Measurements from ENCODE around the gene TMEM161A.

TMEM161A gene

DNA sequence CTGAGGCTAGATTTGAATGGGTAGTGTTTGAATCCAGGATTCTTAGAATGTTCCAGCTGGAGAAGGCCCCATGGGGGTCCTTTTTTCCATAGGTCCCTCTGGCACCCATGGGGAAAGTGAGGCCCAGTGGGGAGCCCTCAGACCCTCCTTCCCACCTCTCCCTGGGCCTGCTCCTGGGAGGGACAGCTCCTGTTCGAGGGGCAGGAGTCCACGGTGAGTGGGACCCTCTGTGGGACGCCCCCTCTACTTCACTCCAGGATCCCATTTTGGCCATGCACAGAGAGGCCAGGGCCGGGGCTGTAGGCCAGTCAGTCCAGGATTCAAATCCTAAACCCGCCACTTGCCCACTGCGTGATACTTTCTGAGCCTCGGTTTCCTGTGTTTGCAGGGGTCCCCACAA lies 24.2 kb upstream of the TMEM161A start:
- H3K4me3 ChIP-seq (ENCODE audit: low read length) = no peak overlapping the region
- no peak for TF ChIP-seq CTCF (conservative IDR thresholded peaks at IDR 0.05; ENCODE audit: low read length)
- no peak for DNase-seq (ENCODE audit: low read depth)

DNA sequence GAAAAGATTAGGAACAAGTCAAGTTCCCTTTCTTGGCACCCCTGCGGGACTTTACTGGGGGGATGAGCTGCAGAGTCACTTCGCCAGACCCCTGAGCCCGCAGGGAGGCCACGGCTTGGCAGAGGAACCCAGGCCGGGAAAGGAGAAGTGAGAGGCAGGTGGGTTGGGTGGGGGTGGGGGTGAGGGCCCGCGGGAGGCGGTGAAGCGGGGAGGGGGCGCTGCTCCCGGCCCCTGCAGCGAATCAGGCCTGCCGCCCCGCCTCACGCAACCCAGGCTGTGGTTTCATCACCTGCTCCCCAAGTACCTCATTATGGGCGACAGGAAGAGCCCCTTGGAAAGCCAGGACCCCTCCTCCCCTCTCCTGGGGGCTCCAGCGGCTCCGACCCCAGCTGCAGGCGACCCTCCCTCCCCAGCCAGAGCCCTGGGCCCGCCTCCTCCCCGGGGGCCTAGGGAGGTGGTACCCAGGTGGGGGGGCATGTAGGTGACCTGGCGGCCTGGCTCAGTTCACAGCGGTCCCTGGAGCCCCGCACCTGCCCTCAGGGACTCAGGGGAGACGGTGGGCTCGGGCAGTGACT lies 22.3 kb upstream of the TMEM161A start:
- no peak overlapping the region for H3K4me3 ChIP-seq (ENCODE audit: low read length)
- no peak for TF ChIP-seq CTCF (conservative IDR thresholded peaks at IDR 0.05; ENCODE audit: low read length)
- no peak for DNase-seq (ENCODE audit: low read depth)

GRCh38 chr19:19159534-19159933 lies 21.3 kb upstream of the TMEM161A start:
- DNase-seq (ENCODE audit: low read depth) = no peak
- no peak for TF ChIP-seq CTCF (conservative IDR thresholded peaks at IDR 0.05; ENCODE audit: low read length)
- no peak overlapping the region for H3K4me3 ChIP-seq (ENCODE audit: low read length)

GRCh38 chr19:19157808-19158207 lies 19.5 kb upstream of the TMEM161A start:
- TF ChIP-seq CTCF (conservative IDR thresholded peaks at IDR 0.05; ENCODE audit: low read length) = no peak
- no peak for DNase-seq (ENCODE audit: low read depth)
- no peak overlapping the region for H3K4me3 ChIP-seq (ENCODE audit: low read length)

DNA sequence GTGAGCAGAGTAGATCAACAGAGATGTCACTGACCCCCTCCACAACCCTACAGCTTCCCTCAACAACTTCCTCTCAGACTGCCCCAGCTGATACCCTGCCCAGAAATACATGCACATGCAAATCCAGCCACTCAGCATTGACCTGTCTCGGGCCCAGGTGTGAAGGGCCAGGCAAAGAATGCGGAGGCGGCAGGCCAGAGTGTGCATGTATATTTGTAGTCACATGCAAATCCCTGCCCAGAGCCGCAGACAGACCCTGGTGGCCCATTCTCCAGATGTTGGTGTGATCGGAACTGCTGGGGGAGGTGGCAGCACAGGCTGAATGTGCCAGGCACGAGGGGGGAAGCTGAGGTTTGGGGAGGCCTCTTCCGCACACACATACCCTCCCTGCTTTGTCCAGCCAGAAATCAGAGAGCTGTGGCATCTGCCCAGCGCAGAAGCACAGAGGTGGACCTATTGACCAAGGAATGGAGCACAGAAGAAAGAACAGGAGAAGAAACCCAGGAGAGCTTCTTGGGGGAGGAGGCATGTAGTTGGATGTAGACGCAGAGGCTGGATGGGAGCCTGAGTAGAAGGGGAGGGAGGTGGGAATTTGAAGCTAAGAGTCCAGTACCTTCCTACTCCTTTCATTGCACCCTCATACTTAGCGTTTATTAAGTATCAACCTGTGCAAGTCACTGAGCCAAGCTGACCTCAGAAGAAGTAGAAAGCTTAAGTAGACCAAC lies 17.4 kb upstream of the TMEM161A start:
- H3K4me3 ChIP-seq (ENCODE audit: low read length) = no peak overlapping the region
- DNase-seq (ENCODE audit: low read depth) = no peak

GRCh38 chr19:19154768-19155494 lies 16.7 kb upstream of the TMEM161A start:
- no peak for TF ChIP-seq CTCF (conservative IDR thresholded peaks at IDR 0.05; ENCODE audit: low read length)
- H3K4me3 ChIP-seq (ENCODE audit: low read length) = no peak overlapping the region
- DNase-seq (ENCODE audit: low read depth) = no peak

More for the DNA sequence above, 17.4 kb upstream of the TMEM161A start:
- TF ChIP-seq CTCF (conservative IDR thresholded peaks at IDR 0.05; ENCODE audit: low read length) = no peak
